Measurements from ENCODE around the gene BCL2. TPM values are rescaled to one million over a fixed set of nuclear protein-coding genes. Genes with fewer than 3 reads are reported as not detected.

BCL2 gene
- total RNA-seq, 1 donor from 2014 or later, result 20.5 TPM

GRCh38 chr18:63146828-63147409 is 172.7 kb downstream of the BCL2 start:
- TF ChIP-seq CTCF (IDR thresholded peaks at IDR 0.05), result no peak
- DNase-seq (ENCODE audit: low spot score in 2 of 2), result no peak
- H3K4me3 ChIP-seq, result no peak overlapping the region
- intact Hi-C loops (cut with DNase I), result loop anchor here (5.0 kb wide), 3 partner anchors 90 to 170 kb away; partner anchors contain the start of gene BCL2
- no peaks in the 10 kb centered on the region for H3K9me3 ChIP-seq
- H3K36me3 ChIP-seq, result no peaks in the 10 kb centered on the region
- H3K27ac ChIP-seq, result peak overlapping the region in 1 of 2 donors; percentile 7
- H3K27me3 ChIP-seq, result no peaks in the 10 kb centered on the region
- H3K4me1 ChIP-seq, result peaks cover 3 to 53% of the 10 kb centered on the region in 2 donors

- intact Hi-C loops (cut with DNase I), result loop anchor here (5.0 kb wide), 3 partner anchors 91 to 171 kb away; partner anchors contain the start of gene BCL2
Measured at GRCh38 chr18:63145851-63146555, 173.6 kb downstream of the BCL2 start.

GRCh38 chr18:63145166-63145850 is 174.3 kb downstream of the BCL2 start:
- no peak for DNase-seq (ENCODE audit: low spot score in 2 of 2)
- Histone ChIP-seq H3K9me3 (no peaks in the 10 kb centered on the region), H3K27me3 (no peaks in the 10 kb centered on the region), H3K27ac (peak overlapping the region; percentile 39 to 62), H3K36me3 (no peaks in the 10 kb centered on the region), H3K4me1 (peaks cover 3 to 53% of the 10 kb centered on the region in 2 donors), H3K4me3 (no peak overlapping the region)
- no peak for TF ChIP-seq CTCF (IDR thresholded peaks at IDR 0.05)
- intact Hi-C loops (cut with DNase I), result loop anchor here (5.0 kb wide), 3 partner anchors 92 to 172 kb away; partner anchors contain the start of gene BCL2

More at GRCh38 chr18:63145851-63146555, 173.6 kb downstream of the BCL2 start:
- Histone ChIP-seq H3K9me3 (no peaks in the 10 kb centered on the region), H3K4me3 (peak overlapping the region; percentile 12 to 50), H3K4me1 (peaks cover 3 to 53% of the 10 kb centered on the region in 2 donors), H3K36me3 (no peaks in the 10 kb centered on the region), H3K27me3 (no peaks in the 10 kb centered on the region), H3K27ac (peak overlapping the region; percentile 7 to 62)
- TF ChIP-seq CTCF (IDR thresholded peaks at IDR 0.05), result no peak
- no peak for DNase-seq (ENCODE audit: low spot score in 2 of 2)

GRCh38 chr18:63144748-63145147 is 174.8 kb downstream of the BCL2 start:
- Histone ChIP-seq H3K4me3 (no peak overlapping the region), H3K27me3 (no peaks in the 10 kb centered on the region), H3K9me3 (no peaks in the 10 kb centered on the region), H3K27ac (peak overlapping the region; percentile 19 to 39), H3K4me1 (peaks cover 3 to 53% of the 10 kb centered on the region in 2 donors), H3K36me3 (no peaks in the 10 kb centered on the region)
- peak in 1 of 2 donors; percentile 77 for DNase-seq (ENCODE audit: low spot score in 2 of 2)
- intact Hi-C loops (cut with DNase I), result loop anchor here (5.0 kb wide), 3 partner anchors 93 to 173 kb away; partner anchors contain the start of gene BCL2
- no peak for TF ChIP-seq CTCF (IDR thresholded peaks at IDR 0.05)

- no peak for TF ChIP-seq CTCF (IDR thresholded peaks at IDR 0.05)
- intact Hi-C loops (cut with DNase I), result no loop called here
- Histone ChIP-seq H3K9me3 (no peaks in the 10 kb centered on the region), H3K4me1 (peaks cover 0 to 44% of the 10 kb centered on the region in 2 donors), H3K36me3 (no peaks in the 10 kb centered on the region), H3K27me3 (no peaks in the 10 kb centered on the region), H3K27ac (no peak overlapping the region), H3K4me3 (no peak overlapping the region)
- DNase-seq (ENCODE audit: low spot score in 2 of 2), result no peak
Measured at GRCh38 chr18:63143330-63143771, 176.2 kb downstream of the BCL2 start.

All from ascending aorta (tissue), 2 donors.